BJ (cell line): ENCODE measurements around the gene COA4. TPM values are rescaled to one million over a fixed set of nuclear protein-coding genes. Genes with fewer than 3 reads are reported as not detected.

Experiments used
- CTCF ChIA-PET: fragments of 350-600 bp; formaldehyde crosslinking; extraction: SDS; loops from one replicate; lab custom pipeline; 2021; ENCODE audit warnings: antibody characterized with exemption, inconsistent platforms; lab: Yijun Ruan, JAX
- POLR2A ChIA-PET: fragments of 300-600 bp; sonication (Branson Sonifier 250); formaldehyde crosslinking; extraction: SDS; loops from one replicate; lab custom pipeline; 2021; ENCODE audit warnings: antibody characterized with exemption; lab: Charles Lee
- DNase-seq: peaks from one replicate; pipeline ENCODE4 v3.0.0-alpha.2; 2011; ENCODE audit warnings: low read depth
- H3K27me3 ChIP-seq: 2 replicates; pipeline ENCODE4 v1.6.0; 2011; ENCODE audit warnings: low read length; ENCODE audit not compliant: control insufficient read depth, insufficient read depth
- H3K36me3 ChIP-seq: 2 replicates; pipeline ENCODE4 v1.5.1; 2011; ENCODE audit warnings: low read length; ENCODE audit not compliant: control insufficient read depth, insufficient read depth
- H3K4me3 ChIP-seq: 2 replicates; pipeline ENCODE4 v1.5.1; 2011; ENCODE audit warnings: low read depth, mild to moderate bottlenecking, control low read depth, low read length
- CTCF ChIP-seq: IDR thresholded peaks from 2 replicates; pipeline ENCODE4 v1.5.1; 2011; ENCODE audit warnings: low read depth, mild to moderate bottlenecking, control low read depth, inconsistent platforms, low read length, moderate library complexity; ENCODE audit not compliant: insufficient read depth
- polyA plus RNA-seq: library from polyadenylated mRNA; depleted of rRNA; stranded (reverse); fragments of >200 nt; gene quantifications from 2 replicates; pipeline ENCODE4 v1.2.3, GENCODE V29; 2011; rRNA removed

Gene COA4
- polyA plus RNA-seq, 1 experiment, result 62.5 TPM

GRCh38 chr11:73838443-73839122, 38.1 kb downstream of the COA4 start:
- CTCF ChIA-PET, result no interaction called here
- no peak for DNase-seq
- TF ChIP-seq CTCF, result no peak
- POLR2A ChIA-PET, result no interaction called here
- Histone ChIP-seq H3K4me3 (no peak overlapping the region), H3K36me3 (no peaks in the 10 kb centered on the region), H3K27me3 (no peaks in the 10 kb centered on the region)

GRCh38 chr11:73833067-73833466, 43.6 kb downstream of the COA4 start:
- H3K27me3 ChIP-seq, result no peaks in the 10 kb centered on the region
- H3K36me3 ChIP-seq, result no peaks in the 10 kb centered on the region
- ChIA-PET CTCF (interaction anchor here (1.1 kb wide), 2 partner anchors 11 to 12 kb away, joined by 3 to 6 read pairs; no protein-coding TSS in a partner anchor), POLR2A (no interaction called here)
- H3K4me3 ChIP-seq, result no peak overlapping the region
- DNase-seq, result no peak
- no peak for TF ChIP-seq CTCF

- Histone ChIP-seq H3K4me3 (no peak overlapping the region), H3K27me3 (no peaks in the 10 kb centered on the region), H3K36me3 (no peaks in the 10 kb centered on the region)
- ChIA-PET CTCF (interaction anchor here (0.9 kb wide), 1 partner anchor 25 kb away, joined by 3 read pairs; no protein-coding TSS in a partner anchor), POLR2A (no interaction called here)
- DNase-seq, result no peak
- TF ChIP-seq CTCF, result no peak
Observed at GRCh38 chr11:73830261-73830660, 46.4 kb downstream of the COA4 start.

Other genes with a start within 250 kb of the COA4 start
- 0.29 and 0.40 TPM in 2 replicates for gene PLEKHB1, start 230.3 kb downstream of the COA4 start, polyA plus RNA-seq
- gene RAB6A, start 115.8 kb downstream of the COA4 start, polyA plus RNA-seq, result 73.5 and 105 TPM in 2 replicates
- 52.3 and 61.1 TPM in 2 replicates for gene MRPL48, start 89.0 kb downstream of the COA4 start, polyA plus RNA-seq
- gene PAAF1, start 153 bp upstream of the COA4 start, polyA plus RNA-seq, result 12.2 and 14.7 TPM in 2 replicates
- 0.40 and 0.47 TPM in 2 replicates for gene DNAJB13, start 74.2 kb upstream of the COA4 start, polyA plus RNA-seq
- gene UCP2, start 106.0 kb upstream of the COA4 start, polyA plus RNA-seq, result 15.7 and 26.6 TPM in 2 replicates
- 0.54 and 0.77 TPM in 2 replicates for gene UCP3, start 132.2 kb upstream of the COA4 start, polyA plus RNA-seq